NCI-H1694 treated with DMSO at 0.1 percent for 48 hours (cell line): ENCODE data around the gene ACBD4.

Experiments used
- DNase-seq: peaks from one replicate; lab custom pipeline; 2025; lab: John Stamatoyannopoulos, UW

The ACBD4 gene

GRCh38 chr17:45104497-45104896, 31.0 kb upstream of the ACBD4 start:
- DNase-seq, result no peak

DNA sequence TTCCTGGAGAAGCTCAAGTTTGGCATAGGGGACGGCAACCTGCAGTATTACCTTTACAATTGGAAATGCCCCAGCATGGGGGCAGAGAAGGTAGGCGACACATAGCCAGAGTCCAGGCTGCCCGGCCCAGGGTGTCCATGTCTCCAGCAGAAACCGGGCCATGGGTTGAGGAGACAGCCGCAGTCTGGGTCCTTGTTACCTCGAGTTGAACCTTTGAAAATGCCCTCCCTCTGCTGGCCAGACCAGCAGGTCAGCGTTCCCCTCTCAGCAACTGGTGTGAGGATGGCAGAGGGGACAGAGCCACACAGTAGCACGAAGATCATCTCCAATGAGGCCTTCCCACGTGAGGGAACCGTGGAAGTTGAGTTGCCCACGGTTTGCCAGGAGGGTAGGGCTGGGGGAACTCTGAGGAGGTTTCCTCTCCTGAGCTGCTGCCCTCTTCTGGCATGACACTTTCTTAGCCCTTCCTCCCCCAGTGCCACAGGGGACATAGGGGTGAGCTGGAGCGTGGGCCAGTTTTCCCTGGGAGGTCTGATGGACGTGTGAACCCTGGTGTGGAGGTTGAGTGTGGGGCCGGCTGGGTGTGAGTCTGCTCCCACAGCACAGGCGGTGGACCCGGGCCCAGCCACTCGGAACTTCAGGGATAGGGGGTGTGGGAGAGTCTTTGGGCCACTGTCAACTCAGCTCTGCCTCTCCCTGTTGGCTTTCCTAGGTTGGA, 30.4 kb upstream of the ACBD4 start:
- DNase-seq, result no peak

DNA sequence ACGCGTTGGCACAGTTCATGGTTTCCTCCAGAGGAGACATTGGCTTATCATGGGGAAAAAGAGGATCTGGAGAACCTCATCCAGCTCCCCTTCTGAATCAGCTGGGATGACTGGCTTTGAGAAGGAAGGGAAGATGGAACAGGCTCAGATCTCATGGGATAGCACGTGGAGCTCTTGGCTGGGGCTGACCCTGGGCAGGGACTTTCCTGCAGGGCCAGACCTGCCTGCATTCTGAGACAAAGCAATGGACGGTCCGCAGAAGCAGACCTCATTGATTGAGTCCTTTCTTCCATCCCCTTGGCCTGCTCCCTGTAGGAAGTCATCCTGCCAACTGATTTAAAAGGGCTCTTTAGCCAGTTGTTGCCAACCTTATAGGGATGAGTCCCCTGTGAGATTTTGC, 29.4 kb upstream of the ACBD4 start:
- DNase-seq, result no peak

DNA sequence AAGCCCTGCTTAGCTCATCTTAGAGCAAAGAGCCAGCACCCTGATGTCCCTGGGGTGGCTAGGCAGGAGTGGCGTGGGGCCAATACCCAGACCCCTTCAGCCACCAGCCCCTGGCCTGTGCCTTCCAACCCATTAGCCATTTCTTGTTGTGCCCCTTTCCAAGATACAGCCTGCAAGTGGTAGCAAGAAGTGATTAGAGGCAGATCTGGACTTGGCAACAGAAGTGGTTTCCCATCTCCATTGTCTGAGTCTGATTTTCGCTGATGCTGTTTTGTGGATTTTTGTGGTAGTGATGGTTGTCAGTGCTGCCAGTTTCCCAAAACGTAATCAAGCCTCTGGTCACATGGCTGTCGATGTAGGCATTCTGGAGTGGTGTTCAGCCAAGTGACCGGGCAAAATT, 28.9 kb upstream of the ACBD4 start:
- no peak for DNase-seq

DNA sequence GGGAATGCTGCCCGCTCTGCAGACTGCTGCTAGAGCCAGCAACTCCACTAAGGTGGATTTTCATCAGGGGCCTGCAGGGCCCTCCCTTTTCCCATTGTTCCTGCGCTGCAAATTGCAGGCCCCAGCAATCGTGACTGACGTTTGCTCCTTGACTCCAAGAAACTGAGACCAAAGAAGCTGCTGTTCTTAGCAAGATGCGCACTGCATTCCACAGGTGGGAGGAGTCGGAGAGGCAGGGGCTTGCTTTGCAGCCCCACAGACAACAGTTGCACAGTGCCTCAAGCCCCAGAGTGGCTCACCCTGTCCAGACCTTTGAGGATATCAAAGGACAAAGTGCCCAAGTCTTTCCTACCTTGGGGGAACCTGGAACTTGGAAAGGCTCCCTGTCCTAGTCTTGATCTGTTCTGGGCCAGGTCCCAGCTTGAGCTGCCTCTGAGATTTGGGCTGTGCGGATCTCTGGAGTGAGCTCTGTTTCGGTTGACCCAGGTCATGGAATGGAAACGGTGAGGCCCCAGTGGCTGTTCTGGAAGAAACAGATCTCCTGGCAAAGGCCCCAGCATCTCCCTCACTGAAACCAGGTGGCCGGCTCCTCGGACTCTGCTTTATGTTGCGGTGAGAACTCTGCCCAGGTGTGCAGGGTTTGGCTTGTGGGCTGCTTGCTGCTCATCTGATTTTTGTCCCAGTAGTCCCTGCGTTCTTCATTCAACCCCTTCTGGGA, 28.0 kb upstream of the ACBD4 start:
- no peak for DNase-seq

- no peak for DNase-seq
Observed at GRCh38 chr17:45108051-45108450, 27.4 kb upstream of the ACBD4 start.

DNA sequence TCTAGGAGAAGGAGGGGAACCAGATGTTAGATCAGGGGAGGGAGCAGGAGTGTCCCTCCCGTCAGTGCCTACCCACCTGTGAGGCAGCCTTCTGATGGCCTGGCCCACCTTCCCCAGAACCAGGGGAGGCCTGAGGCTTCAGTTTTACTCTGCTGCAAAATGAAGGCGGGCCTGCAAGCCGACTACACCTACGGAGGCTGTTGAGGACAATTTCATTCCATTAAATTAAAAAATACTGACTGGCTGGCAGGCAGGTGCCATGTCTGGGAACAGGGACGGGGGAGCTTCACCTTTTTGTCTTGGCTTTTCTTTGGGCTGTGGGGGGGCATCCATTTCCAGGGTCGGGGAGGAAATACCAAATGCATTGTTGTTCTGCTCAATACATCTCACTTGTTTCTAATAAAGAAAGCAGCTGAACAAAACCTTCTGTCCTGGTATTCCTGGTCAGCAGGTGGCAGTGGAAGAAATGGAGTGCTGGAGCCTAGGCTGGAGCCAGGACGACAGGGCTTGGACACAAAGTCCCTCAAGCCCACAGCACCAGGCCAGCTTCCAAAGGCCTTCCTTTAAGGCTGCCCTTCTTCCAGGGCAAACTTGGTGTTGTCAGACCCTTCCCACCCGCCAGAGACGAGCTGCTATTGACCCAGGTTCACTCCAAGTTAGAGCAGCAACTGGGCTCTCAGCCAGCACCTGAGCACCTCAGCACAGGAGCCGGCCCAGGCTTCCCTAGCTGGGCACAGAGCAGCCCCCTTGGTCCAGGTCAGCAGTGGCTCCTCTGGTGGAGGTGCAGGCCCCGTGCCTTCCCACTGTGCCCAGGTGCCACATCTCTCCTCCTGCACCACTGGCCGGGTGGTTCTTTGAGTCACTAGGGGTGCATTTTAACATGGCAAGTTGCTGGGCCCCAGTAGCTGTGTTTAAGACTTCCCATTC, 26.6 kb upstream of the ACBD4 start:
- DNase-seq, result no peak

DNA sequence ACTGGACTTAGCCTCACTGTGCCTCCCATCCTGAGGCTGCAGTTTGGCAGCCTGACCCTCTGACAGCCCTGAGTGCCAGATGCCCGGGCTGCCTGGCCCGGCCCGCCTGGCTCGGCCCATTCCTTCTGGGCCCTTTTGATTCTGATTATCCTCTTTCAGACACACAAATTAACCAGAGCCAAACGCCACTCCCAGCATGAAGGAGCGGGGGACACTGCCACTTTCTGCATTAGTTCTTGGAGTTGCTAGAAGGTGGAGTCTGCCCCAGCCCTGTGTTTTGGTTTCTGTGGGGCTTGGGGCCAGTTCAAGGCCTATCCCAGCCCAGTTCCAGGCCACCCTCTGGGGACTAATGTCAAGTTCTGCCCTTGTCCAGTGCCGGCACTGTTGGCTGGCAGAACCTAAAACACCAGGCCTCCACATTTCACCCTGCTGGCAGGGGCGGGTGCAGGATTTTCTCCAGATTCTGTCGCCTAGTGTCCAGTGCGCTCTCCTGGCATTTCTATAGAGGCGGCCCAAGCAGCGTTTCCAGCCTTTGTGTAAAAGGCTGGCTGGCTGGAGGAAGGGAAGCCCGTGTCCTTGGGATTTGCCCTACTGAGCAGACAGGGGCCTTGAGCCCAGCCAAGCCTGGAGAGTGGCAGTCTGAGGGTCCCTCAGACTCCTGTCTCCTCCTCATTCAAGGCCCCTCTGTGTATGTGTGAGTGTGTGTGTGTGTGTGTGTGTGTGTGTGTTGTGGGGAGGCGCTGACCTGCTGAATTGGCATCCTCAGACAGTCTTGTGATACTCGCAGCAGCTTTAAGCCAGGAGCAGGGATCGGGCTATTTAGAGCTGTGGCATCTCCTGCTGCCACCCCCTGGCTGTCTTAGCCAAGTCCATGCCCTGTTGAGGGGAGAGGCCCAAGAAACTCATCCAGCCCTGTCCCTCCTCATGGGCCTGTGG, 24.5 kb upstream of the ACBD4 start:
- no peak for DNase-seq

- no peak for DNase-seq
Observed at GRCh38 chr17:45111850-45112249, 23.6 kb upstream of the ACBD4 start.

GRCh38 chr17:45112559-45113423, 22.7 kb upstream of the ACBD4 start:
- no peak for DNase-seq

DNA sequence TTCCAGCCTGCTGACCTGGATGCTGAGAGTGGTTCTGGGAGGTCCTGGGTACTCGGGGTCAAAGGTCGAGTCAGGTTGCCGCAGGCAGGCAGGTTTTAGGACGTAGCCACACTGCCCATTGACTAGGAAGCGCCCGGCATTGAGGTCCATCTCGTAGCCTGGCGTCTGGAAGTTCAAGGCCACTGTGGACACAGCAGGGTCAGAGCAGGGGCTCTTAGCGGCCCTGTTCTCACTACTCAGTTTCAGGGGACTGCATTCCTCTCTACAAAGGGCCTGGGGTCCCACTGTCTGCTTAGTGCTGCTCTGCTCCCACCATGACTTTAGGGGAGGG, 22.1 kb upstream of the ACBD4 start:
- no peak for DNase-seq

DNA sequence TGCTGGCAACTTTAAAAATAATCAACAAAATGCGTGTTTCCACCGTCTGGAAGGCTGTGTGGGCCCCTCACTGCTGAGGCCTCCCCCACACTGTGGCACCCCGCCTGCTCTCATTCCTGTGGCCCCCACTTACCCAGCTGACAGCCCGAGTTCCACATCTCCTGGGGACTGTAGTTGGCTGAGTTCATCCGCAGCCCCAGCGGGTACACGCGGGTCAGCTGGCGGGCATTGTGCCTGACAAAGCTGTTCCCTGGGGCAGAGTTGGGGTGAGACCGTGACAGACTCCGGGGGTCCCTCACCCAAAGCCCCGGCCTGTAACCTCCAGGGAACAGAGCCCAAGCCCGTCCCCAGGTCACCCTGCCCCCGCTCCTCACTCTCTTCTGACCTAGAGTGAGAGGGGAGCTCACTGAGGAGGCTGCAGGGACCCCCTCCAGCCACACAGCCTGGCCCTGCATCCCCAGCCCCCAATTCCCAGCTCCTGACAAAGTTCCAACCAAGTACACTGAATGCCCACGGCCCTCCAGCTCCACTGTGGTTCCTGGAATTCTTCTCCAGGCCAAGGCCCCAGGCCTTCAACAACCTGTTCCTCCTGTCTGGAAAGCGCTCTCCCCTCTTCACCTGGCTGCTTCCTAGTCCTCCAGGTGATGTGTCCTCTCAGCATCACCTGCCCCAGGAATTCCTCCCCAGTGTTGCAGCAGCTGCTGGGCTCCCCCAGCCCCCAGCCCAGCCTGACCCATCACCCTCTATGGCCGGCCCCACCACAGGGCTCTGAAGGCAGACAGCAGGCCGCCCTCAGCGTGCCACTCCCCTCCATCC, 21.2 kb upstream of the ACBD4 start:
- DNase-seq, result no peak

DNA sequence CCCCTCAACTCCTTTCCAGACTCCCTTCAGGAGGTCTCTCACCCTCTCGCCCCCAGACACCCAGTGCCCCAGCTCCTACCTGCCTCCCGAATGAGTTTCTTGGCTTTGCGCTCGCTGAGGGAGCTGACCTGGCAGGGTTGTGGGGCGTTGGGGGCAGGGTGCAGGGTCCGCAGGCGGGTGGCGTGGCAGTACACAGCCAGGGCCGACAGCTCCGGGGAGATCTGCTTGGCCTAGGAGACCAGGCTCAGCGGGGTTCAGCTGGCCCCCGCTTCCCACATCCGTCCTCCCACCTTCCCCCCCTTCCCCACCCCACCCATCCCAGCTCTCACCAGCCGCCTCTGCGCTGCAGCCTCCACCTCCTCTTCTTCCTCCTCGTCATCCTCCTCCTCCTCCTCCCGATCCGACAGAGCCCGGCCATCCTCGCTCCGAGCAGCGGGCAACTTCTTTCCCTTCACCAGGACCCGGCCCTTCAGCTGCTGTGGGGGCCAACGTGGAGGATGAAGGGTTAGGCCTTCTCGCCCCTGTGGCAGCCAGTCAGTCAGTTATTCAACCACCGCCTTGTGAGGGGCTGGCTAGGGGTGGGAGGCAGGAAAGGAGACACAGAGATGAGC, 20.4 kb upstream of the ACBD4 start:
- no peak for DNase-seq

DNA sequence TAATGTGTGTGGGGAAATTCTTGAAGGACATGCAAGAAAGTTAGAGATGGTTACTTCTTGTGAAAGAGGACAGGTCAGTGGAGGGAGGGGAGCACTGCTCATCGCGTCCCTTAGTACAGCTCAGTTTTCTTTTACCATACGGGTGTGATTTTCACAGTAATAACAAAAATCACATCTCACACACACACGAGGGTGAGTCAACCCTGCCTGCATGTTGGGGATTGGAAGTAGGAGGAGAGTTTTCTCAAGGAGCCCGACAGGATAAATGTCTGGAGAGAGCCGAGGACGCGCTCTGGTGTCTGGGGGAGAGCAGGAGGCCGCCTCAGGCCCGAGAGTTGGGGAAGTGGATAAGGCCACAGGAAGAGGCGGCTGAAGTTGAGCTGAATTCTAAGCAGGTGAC, 19.6 kb upstream of the ACBD4 start:
- DNase-seq, result no peak

DNA sequence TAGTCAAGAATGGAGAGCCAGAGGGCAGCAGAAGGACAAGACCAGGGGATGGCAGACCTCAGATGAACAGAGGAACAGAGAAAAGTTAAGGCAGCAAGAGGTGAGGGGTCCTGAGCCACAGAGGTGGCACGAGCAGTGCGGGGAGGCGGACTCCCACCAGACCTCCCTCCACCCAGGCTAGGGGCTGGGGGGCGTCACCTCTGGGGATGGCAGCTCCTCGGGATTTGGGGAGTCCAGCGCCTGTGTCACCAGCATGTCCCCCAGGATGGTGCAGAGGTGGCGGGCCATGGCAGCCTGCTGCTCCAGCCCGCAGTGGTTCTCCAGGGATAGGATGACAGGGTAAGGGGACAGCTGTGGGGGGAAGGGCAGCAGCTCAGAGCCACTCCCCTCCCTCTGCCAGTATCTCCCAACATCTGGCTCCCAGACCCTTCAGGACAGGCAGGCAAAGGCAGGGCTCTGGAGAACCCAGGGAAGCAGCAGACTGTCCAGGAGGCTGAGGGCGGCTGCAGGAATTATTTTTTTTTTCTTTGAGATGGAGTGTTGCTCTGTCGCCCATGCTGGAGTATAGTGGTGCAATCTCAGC, 19.0 kb upstream of the ACBD4 start:
- no peak for DNase-seq

DNA sequence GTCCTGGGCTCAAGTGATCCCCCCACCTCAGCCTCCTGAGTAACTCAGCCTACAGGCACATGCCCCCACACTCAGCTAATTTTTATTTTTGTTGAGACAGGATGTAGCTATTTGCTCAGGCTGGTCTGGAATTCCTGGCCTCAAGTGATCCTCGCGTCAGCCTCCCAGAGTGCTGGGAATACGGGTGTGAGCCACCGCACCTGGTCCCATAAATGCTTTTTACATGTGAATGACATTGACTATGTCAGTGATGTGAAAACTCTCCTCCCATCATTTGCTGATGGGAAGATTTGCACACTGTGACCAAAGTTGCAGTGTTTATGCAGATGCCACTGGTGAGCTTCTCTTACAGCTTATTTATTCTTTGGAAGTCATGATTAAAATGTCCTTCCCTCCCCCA, 18.2 kb upstream of the ACBD4 start:
- no peak for DNase-seq

DNA sequence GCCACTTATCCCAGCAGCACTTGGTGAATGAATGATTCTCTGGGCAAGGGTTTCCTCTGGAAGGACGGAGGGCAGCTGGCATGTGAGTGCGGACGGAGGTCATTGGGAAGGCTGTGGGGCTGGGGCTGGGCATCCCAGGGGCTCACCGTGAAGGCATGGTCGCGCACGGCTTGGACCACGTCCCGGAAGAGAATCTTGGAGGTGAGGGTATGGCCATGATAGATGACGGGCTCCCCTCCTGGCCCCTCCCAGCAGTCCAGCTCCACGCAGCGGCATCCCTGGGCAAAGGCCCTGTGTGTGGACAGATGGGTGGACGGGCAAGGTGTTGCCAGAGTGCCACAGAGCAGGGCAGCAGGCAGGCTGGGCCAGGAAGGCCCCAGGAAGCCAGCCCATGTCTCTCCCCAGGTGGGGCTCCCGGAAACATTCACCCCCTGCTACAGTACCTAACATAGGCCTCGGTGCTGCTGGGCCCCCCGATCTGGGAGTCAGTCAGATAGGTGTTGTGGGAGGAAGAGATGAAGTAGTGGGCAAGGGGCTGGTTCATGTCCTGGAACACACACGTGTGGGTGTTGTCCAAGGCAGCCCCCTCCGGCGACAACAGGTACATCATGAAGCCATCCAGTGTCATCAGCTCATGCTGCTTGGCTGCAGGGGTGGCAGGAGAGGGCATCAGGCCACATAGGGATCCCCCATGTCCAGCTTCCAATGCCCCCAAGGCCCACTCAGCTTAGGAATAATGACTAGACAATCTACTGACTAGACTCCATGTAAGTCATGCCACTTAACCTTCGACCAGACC, 17.4 kb upstream of the ACBD4 start:
- DNase-seq, result no peak

DNA sequence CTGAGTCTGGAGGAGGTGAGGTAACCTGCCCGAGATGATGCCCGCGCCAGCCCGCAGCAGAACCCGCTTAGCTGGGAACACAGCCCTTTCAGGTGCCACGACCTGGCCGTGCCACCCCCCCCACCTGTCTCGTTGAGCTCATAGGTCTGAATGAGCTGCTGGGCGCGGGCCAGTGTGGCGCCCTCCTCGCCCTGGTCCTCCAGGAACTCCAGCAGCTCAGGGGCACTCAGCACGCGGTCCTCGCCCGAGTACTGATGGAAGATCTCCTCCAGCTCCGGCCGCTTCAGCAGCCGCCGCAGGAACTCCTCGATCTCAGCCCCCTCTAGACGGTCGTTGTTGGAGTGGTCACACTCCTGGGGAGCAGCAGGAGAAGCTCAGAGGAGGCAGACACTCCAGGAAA, 16.8 kb upstream of the ACBD4 start:
- no peak for DNase-seq
